GM23338 (cell line): ENCODE data around the gene ROCK2. TPM values are rescaled to one million over a fixed set of nuclear protein-coding genes. Genes with fewer than 3 reads are reported as not detected.

ENCODE experiments used
- ATAC-seq: fragments of 200-7000 bp; cut with Tn5 transposase; 3 replicates; pipeline ENCODE4 v1.9.1; 2020
- DNase-seq: peaks from one replicate; pipeline ENCODE4 v3.0.0-alpha.2; 2015; ENCODE audit warnings: low spot score
- H2AFZ ChIP-seq: fragments of 200-600 bp; sonication (generic); 2 replicates; pipeline ENCODE4 v1.8.0; 2016; ENCODE audit warnings: antibody characterized with exemption, mild to moderate bottlenecking, moderate library complexity
- H3F3A ChIP-seq: fragments of 200-600 bp; sonication (generic); replicated peaks from 2 replicates; pipeline ENCODE4 v1.8.0; 2017; ENCODE audit warnings: antibody characterized with exemption, mixed run types, low read depth
- H3K27ac ChIP-seq: fragments of 200-600 bp; sonication (generic); 2 replicates; pipeline ENCODE4 v1.6.1; 2016; ENCODE audit warnings: low read depth
- H3K27me3 ChIP-seq: fragments of 200-600 bp; sonication (generic); 2 replicates; pipeline ENCODE4 v1.8.0; 2016; ENCODE audit warnings: mild to moderate bottlenecking, mixed run types, moderate library complexity; ENCODE audit not compliant: insufficient read depth
- H3K36me3 ChIP-seq: fragments of 200-600 bp; sonication (generic); 2 replicates; pipeline ENCODE4 v1.8.0; 2016; ENCODE audit warnings: mild to moderate bottlenecking; ENCODE audit not compliant: insufficient read depth
- H3K4me1 ChIP-seq: fragments of 200-600 bp; sonication (generic); 2 replicates; pipeline ENCODE4 v1.8.0; 2016; ENCODE audit warnings: mild to moderate bottlenecking, moderate library complexity; ENCODE audit not compliant: insufficient read depth
- H3K4me2 ChIP-seq: fragments of 200-600 bp; sonication (generic); 2 replicates; pipeline ENCODE4 v1.7.1; 2017; ENCODE audit warnings: mixed run types
- H3K4me3 ChIP-seq: fragments of 200-600 bp; sonication (generic); 2 replicates; pipeline ENCODE4 v1.6.1; 2016; ENCODE audit warnings: mixed run types
- H3K79me2 ChIP-seq: fragments of 200-600 bp; sonication (generic); replicated peaks from 2 replicates; pipeline ENCODE4 v1.8.0; 2017; ENCODE audit warnings: mild to moderate bottlenecking; ENCODE audit not compliant: insufficient read depth
- H3K9me2 ChIP-seq: fragments of 200-600 bp; sonication (generic); 2 replicates; pipeline ENCODE4 v1.8.0; 2017; ENCODE audit not compliant: insufficient read depth
- H4K20me1 ChIP-seq: fragments of 200-600 bp; sonication (generic); replicated peaks from 2 replicates; pipeline ENCODE4 v1.8.0; 2017; ENCODE audit warnings: mild to moderate bottlenecking; ENCODE audit not compliant: insufficient read depth
- H3K27ac Mint-ChIP-seq: 2 replicates; pipeline ENCODE4 v1.8.0; 2020; ENCODE audit warnings: inconsistent platforms, mild to moderate bottlenecking, moderate library complexity, mixed read lengths
- H3K27me3 Mint-ChIP-seq: 3 replicates; pipeline ENCODE4 v1.8.0; 2022; ENCODE audit warnings: low read depth, mild to moderate bottlenecking, moderate library complexity, mixed read lengths, inconsistent platforms; ENCODE audit not compliant: insufficient read depth, poor library complexity
- H3K36me3 Mint-ChIP-seq: 3 replicates; pipeline ENCODE4 v1.8.0; 2021; ENCODE audit warnings: low read depth, mild to moderate bottlenecking, inconsistent platforms, moderate library complexity, mixed read lengths
- H3K4me1 Mint-ChIP-seq: 3 replicates; pipeline ENCODE4 v1.8.0; 2020; ENCODE audit warnings: mild to moderate bottlenecking, inconsistent platforms, mixed read lengths
- H3K4me3 Mint-ChIP-seq: 3 replicates; pipeline ENCODE4 v1.8.0; 2021; ENCODE audit warnings: moderate library complexity, mild to moderate bottlenecking, inconsistent platforms, mixed read lengths
- H3K9me3 Mint-ChIP-seq: 3 replicates; pipeline ENCODE4 v1.8.0; 2020; ENCODE audit warnings: moderate library complexity, mild to moderate bottlenecking, inconsistent platforms, mixed read lengths
- CREB1 ChIP-seq: fragments of 250-450 bp; sonication (Bioruptor Pico); IDR thresholded peaks from 2 replicates; pipeline ENCODE4 v1.5.0; 2020; ENCODE audit warnings: low read depth, mild to moderate bottlenecking, moderate library complexity
- CTCF ChIP-seq, 2 experiments: fragments of 200-600 bp in 1 of 2; sonication (generic) in 1 of 2; conservative IDR thresholded peaks; 2 replicates each; pipeline versions ENCODE4 v1.5.1 to v1.6.1; 2016 to 2017; ENCODE audit warnings: antibody characterized with exemption in 2 of 2, low read depth in 2 of 2, mild to moderate bottlenecking in 2 of 2, moderate library complexity in 1 of 2
- ETS1 ChIP-seq: IDR thresholded peaks from 2 replicates; pipeline ENCODE4 v1.6.1; 2016; ENCODE audit warnings: antibody characterized with exemption
- EZH2 ChIP-seq: fragments of 200-600 bp; sonication (generic); IDR thresholded peaks from one replicate; pipeline ENCODE4 v1.8.0; 2017; ENCODE audit warnings: antibody characterized with exemption, mild to moderate bottlenecking, low read depth; ENCODE audit not compliant: unreplicated experiment
- EZH2phosphoT487 ChIP-seq: fragments of 200-600 bp; sonication (generic); IDR thresholded peaks from one replicate; pipeline ENCODE4 v1.8.1; 2018; ENCODE audit warnings: antibody characterized with exemption; ENCODE audit not compliant: unreplicated experiment
- JUNB ChIP-seq: IDR thresholded peaks from one replicate; pipeline ENCODE4 v1.6.1; 2016; ENCODE audit warnings: antibody characterized with exemption; ENCODE audit not compliant: unreplicated experiment
- NANOG ChIP-seq: IDR thresholded peaks from 2 replicates; pipeline ENCODE4 v1.6.1; 2016; ENCODE audit warnings: antibody characterized with exemption, borderline replicate concordance
- POLR2AphosphoS5 ChIP-seq: IDR thresholded peaks from 2 replicates; pipeline ENCODE4 v1.6.1; 2016; ENCODE audit warnings: antibody characterized with exemption, low read depth
- REST ChIP-seq: IDR thresholded peaks from one replicate; pipeline ENCODE4 v1.6.1; 2018; ENCODE audit warnings: antibody characterized with exemption; ENCODE audit not compliant: unreplicated experiment
- STAT1 ChIP-seq: IDR thresholded peaks from one replicate; pipeline ENCODE4 v1.6.1; 2016; ENCODE audit warnings: antibody characterized with exemption; ENCODE audit not compliant: unreplicated experiment
- ZNF114 ChIP-seq: fragments of 250-450 bp; sonication (Bioruptor Pico); IDR thresholded peaks from 2 replicates; pipeline ENCODE4 v1.5.0; 2020; ENCODE audit warnings: mild to moderate bottlenecking, moderate library complexity
- ZNF331 ChIP-seq: fragments of 250-450 bp; sonication (Bioruptor Pico); IDR thresholded peaks from 2 replicates; pipeline ENCODE4 v1.5.0; 2020; ENCODE audit warnings: low read depth, mild to moderate bottlenecking, moderate library complexity
- ZNF462 ChIP-seq: fragments of 250-450 bp; sonication (Bioruptor Pico); IDR thresholded peaks from 2 replicates; pipeline ENCODE4 v1.5.0; 2020; ENCODE audit warnings: mild to moderate bottlenecking, moderate library complexity
- polyA plus RNA-seq: library from polyadenylated mRNA; unstranded; fragments of >200 nt; fragmentation: Nextera tagmentation; extraction: Ambion mirVana; gene quantifications from 2 replicates; pipeline ENCODE4 v1.2.1, GENCODE V29; 2016
- total RNA-seq: library from RNA; depleted of rRNA; stranded (reverse); fragments of >200 nt; shearing (Covaris generic); gene quantifications from 2 replicates; pipeline ENCODE4 v1.2.3, GENCODE V29; 2014

The ROCK2 gene
- total and polyA plus RNA-seq, 2 experiments from 2014 or later: 16.4 to 28.0 TPM

GRCh38 chr2:11166476-11166875, 178.0 kb downstream of the ROCK2 start:
- H3K4me3 ChIP-seq: no peak overlapping the region
- no peak overlapping the region for H3K27ac Mint-ChIP-seq
- H3F3A ChIP-seq: no peaks in the 10 kb centered on the region
- no peaks in the 10 kb centered on the region for H4K20me1 ChIP-seq
- no peak for ATAC-seq
- H3K79me2 ChIP-seq: no peaks in the 10 kb centered on the region
- no peaks in the 10 kb centered on the region for H3K36me3 Mint-ChIP-seq
- no peak overlapping the region for H3K4me2 ChIP-seq
- no peaks in the 10 kb centered on the region for H3K36me3 ChIP-seq
- TF ChIP-seq ZNF462 (CRISPR knock-in tag) (no peak), ZNF114 (no peak), NANOG (no peak), POLR2AphosphoS5 (no peak), EZH2phosphoT487 (no peak), CTCF (conservative IDR thresholded peaks at IDR 0.05; ENCODE audit: low read depth in 2 of 2) (no peak), JUNB (no peak), ETS1 (no peak), REST (no peak), EZH2 (no peak), ZNF331 (no peak), CREB1 (CRISPR knock-in tag) (no peak), STAT1 (no peak)
- no peaks in the 10 kb centered on the region for H3K27me3 ChIP-seq
- no peak overlapping the region for H3K27ac ChIP-seq
- H3K4me3 Mint-ChIP-seq: no peak overlapping the region
- H3K27me3 Mint-ChIP-seq: peaks cover 5% of the 10 kb centered on the region
- H2AFZ ChIP-seq: no peak overlapping the region
- no peaks in the 10 kb centered on the region for H3K9me2 ChIP-seq
- peaks cover 3% of the 10 kb centered on the region; the same call in 2 of the 3 replicates for H3K4me1 Mint-ChIP-seq
- no peak for DNase-seq
- no peaks in the 10 kb centered on the region for H3K4me1 ChIP-seq
- H3K9me3 Mint-ChIP-seq: peaks cover 4% of the 10 kb centered on the region; the same call in 1 of the 3 replicates
